Fibroblast of lung (primary cell): Measurements from ENCODE around the gene SH3PXD2A. TPM values are rescaled to one million over a fixed set of nuclear protein-coding genes. Genes with fewer than 3 reads are reported as not detected.

Source experiments
- DNase-seq, 2 donors: peaks; one replicate each; pipeline versions ENCODE4 v3.0.0 to v3.0.0-alpha.2; 2010; ENCODE audit warnings: low read depth in 2 of 2
- H2AFZ ChIP-seq: 2 replicates; pipeline ENCODE4 v1.5.1; 2012; ENCODE audit warnings: low read length, control low read depth, inconsistent platforms
- H3K27ac ChIP-seq: 2 replicates; pipeline ENCODE4 v1.5.1; 2011; ENCODE audit warnings: low read length, control low read depth; ENCODE audit not compliant: insufficient read depth
- H3K27me3 ChIP-seq: 2 replicates; pipeline ENCODE4 v1.5.1; 2011; ENCODE audit warnings: mild to moderate bottlenecking, low read length; ENCODE audit not compliant: control insufficient read depth, insufficient read depth
- H3K36me3 ChIP-seq: 2 replicates; pipeline ENCODE4 v1.5.1; 2011; ENCODE audit warnings: low read length; ENCODE audit not compliant: control insufficient read depth, insufficient read depth
- H3K4me1 ChIP-seq: 2 replicates; pipeline ENCODE4 v1.5.1; 2011; ENCODE audit warnings: low read length; ENCODE audit not compliant: control insufficient read depth, insufficient read depth; ENCODE audit errors: extremely low read depth
- H3K4me2 ChIP-seq: 2 replicates; pipeline ENCODE4 v1.5.1; 2011; ENCODE audit warnings: low read length, control low read depth; ENCODE audit not compliant: insufficient read depth; ENCODE audit errors: extremely low read depth
- H3K4me3 ChIP-seq, 4 experiments: fragments of 200-600 bp in 1 of 4; sonication (generic) in 1 of 4; replicated peaks in 1 of 4; 2 replicates each; pipeline ENCODE4 v1.5.1; 2011 to 2016; ENCODE audit warnings: low read length in 4 of 4, low read depth in 3 of 4, mild to moderate bottlenecking in 3 of 4, control low read depth in 2 of 4, inconsistent platforms in 1 of 4, mixed read lengths in 1 of 4; ENCODE audit not compliant: insufficient read depth in 1 of 4; ENCODE audit errors: control extremely low read depth in 1 of 4
- H3K79me2 ChIP-seq: 2 replicates; pipeline ENCODE4 v1.5.1; 2012; ENCODE audit warnings: mild to moderate bottlenecking, low read length, inconsistent platforms; ENCODE audit not compliant: control insufficient read depth, insufficient read depth
- H3K9ac ChIP-seq: 2 replicates; pipeline ENCODE4 v1.5.1; 2011; ENCODE audit warnings: mild to moderate bottlenecking, low read length, control low read depth; ENCODE audit not compliant: insufficient read depth
- H3K9me3 ChIP-seq: 2 replicates; pipeline ENCODE4 v1.5.1; 2012; ENCODE audit warnings: low read depth, low read length; ENCODE audit not compliant: control insufficient read depth, insufficient read depth
- H4K20me1 ChIP-seq: 2 replicates; pipeline ENCODE4 v1.5.1; 2011; ENCODE audit warnings: low read length; ENCODE audit not compliant: control insufficient read depth, insufficient read depth; ENCODE audit errors: extremely low read depth
- CTCF ChIP-seq, 2 donors: IDR thresholded peaks in 1 of 2; conservative IDR thresholded peaks in 1 of 2; 1 replicate in 1 of 2; 2 replicates in 1 of 2; pipeline ENCODE4 v1.5.1; 2011 to 2012; ENCODE audit warnings: low read length in 2 of 2, control low read depth in 1 of 2, inconsistent platforms in 1 of 2, low read depth in 1 of 2, mild to moderate bottlenecking in 1 of 2
- EZH2 ChIP-seq: IDR thresholded peaks from 2 replicates; pipeline ENCODE4 v1.5.1; 2012; ENCODE audit warnings: low read length, control low read depth, mild to moderate bottlenecking; ENCODE audit errors: missing control alignments
- polyA plus RNA-seq, 2 donors: library from polyadenylated mRNA; depleted of rRNA in 1 of 2; stranded (reverse) in 1 of 2; unstranded in 1 of 2; fragments of >200 nt; gene quantifications; 2 replicates each; pipeline ENCODE4 v1.2.1, GENCODE V29; 2011 to 2012; ENCODE audit warnings: missing spikeins in 1 of 2
- total RNA-seq: library from RNA; depleted of rRNA; stranded (reverse); fragments of >200 nt; gene quantifications from 2 replicates; pipeline ENCODE4 v1.2.1, GENCODE V29; 2014

The SH3PXD2A gene
- total and polyA plus RNA-seq, 2 donors (not counting 1 experiment from before 2014, with no cell fraction given): 25.5 to 33.2 TPM

- Histone ChIP-seq H3K9ac (peak overlapping the region; percentile 73), H4K20me1 (no peaks in the 10 kb centered on the region), H3K9me3 (no peaks in the 10 kb centered on the region), H3K27me3 (no peaks in the 10 kb centered on the region), H3K27ac (peak overlapping the region; percentile 89), H3K4me3 (peak overlapping the region; percentile 2 to 72 (median 20)), H3K79me2 (no peaks in the 10 kb centered on the region), H3K4me1 (peaks cover 8% of the 10 kb centered on the region), H2AFZ (no peak overlapping the region), H3K36me3 (no peaks in the 10 kb centered on the region), H3K4me2 (peak overlapping the region; percentile 53)
- DNase-seq: no peak
- TF ChIP-seq EZH2 (no peak), CTCF (conservative IDR thresholded peaks at IDR 0.05 in 1 of 2, IDR thresholded peaks at IDR 0.05 in 1 of 2; ENCODE audit: low read depth in 1 of 2, low read length in 2 of 2) (no peak)
Measured at GRCh38 chr10:103677486-103678177, 177.7 kb downstream of the SH3PXD2A start.

- Histone ChIP-seq H3K9me3 (no peaks in the 10 kb centered on the region), H2AFZ (no peak overlapping the region), H3K27me3 (no peaks in the 10 kb centered on the region), H4K20me1 (no peaks in the 10 kb centered on the region), H3K27ac (peak overlapping the region; percentile 89), H3K4me2 (peak overlapping the region; percentile 73), H3K9ac (peak overlapping the region; percentile 48), H3K4me3 (peak overlapping the region in 2 of 4 experiments; percentile 29 to 72), H3K36me3 (no peaks in the 10 kb centered on the region), H3K79me2 (no peaks in the 10 kb centered on the region), H3K4me1 (peaks cover 8% of the 10 kb centered on the region)
- DNase-seq: peak; percentile 73 to 99
- TF ChIP-seq CTCF (conservative IDR thresholded peaks at IDR 0.05 in 1 of 2, IDR thresholded peaks at IDR 0.05 in 1 of 2; ENCODE audit: low read depth in 1 of 2, low read length in 2 of 2): no peak
- no peak for TF ChIP-seq EZH2
Measured at GRCh38 chr10:103676851-103677417, 178.4 kb downstream of the SH3PXD2A start.

DNA sequence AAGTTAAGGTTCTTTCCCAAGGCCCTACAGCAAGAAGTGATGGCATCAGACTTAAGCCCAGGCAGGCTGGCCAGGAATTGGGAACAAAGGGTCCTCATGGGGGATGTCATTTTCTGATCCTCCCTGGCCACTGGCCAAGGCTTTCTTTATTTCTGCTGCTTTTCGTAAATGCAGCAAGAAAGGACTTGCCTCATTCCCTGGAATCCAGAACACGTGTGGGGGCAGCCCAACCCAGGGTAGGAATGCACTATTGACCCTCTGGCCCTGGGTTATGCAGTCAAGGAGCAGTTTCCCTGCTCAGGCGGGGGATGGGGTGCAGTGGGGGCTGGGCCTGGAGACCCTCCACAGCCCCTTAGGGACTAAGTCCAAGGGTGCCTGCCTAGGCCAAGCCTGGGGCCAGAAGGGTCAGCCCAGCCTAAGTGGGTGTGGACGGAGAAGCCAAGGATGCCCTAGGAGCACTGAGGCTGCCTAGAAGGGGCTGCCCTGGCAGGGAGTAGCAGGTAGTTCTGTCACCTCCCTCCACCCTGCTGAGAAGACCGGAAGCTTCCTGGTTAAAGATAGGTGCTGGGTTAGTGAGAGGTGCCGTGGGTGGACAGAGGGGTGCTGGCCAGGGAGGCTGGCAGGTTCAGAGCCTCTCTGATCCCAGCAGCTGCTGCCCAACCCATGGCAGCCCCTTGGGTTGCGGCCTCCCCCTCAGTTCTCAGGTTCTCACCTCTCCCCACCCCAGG is 179.2 kb downstream of the SH3PXD2A start:
- Histone ChIP-seq H3K4me2 (peak overlapping the region; percentile 73), H3K79me2 (no peaks in the 10 kb centered on the region), H3K36me3 (no peaks in the 10 kb centered on the region), H4K20me1 (no peaks in the 10 kb centered on the region), H3K4me1 (peaks cover 8% of the 10 kb centered on the region), H2AFZ (no peak overlapping the region), H3K9ac (peak overlapping the region; percentile 48), H3K4me3 (peak overlapping the region in 2 of 4 experiments; percentile 6 to 72), H3K9me3 (no peaks in the 10 kb centered on the region), H3K27me3 (no peaks in the 10 kb centered on the region), H3K27ac (peak overlapping the region; percentile 89)
- TF ChIP-seq CTCF (conservative IDR thresholded peaks at IDR 0.05 in 1 of 2, IDR thresholded peaks at IDR 0.05 in 1 of 2; ENCODE audit: low read depth in 1 of 2, low read length in 2 of 2) (no peak), EZH2 (no peak)
- peak; percentile 60 to 63 for DNase-seq
